HEK293 (cell line): ENCODE data around the gene FTSJ1.

Experiments used
- GLIS2 ChIP-seq: fragments of 450-650 bp; formaldehyde crosslinking; IDR thresholded peaks from 2 replicates; pipeline ENCODE4 v1.5.1; 2016; ENCODE audit warnings: missing biosample characterization, missing genetic modification characterization
- MEIS1 ChIP-seq: sonication (generic); formaldehyde crosslinking; IDR thresholded peaks from 2 replicates; pipeline ENCODE4 v1.8.1; 2022; ENCODE audit warnings: missing genetic modification reagents, mild to moderate bottlenecking, borderline replicate concordance
- ZBTB10 ChIP-seq: fragments of 450-650 bp; formaldehyde crosslinking; IDR thresholded peaks from 2 replicates; pipeline ENCODE4 v1.5.1; 2016; ENCODE audit warnings: missing biosample characterization, missing genetic modification characterization
- ZBTB20 ChIP-seq: fragments of 450-650 bp; formaldehyde crosslinking; IDR thresholded peaks from 2 replicates; pipeline ENCODE4 v1.5.1; 2016; ENCODE audit warnings: missing biosample characterization, missing genetic modification characterization
- ZIC2 ChIP-seq: fragments of 450-650 bp; formaldehyde crosslinking; IDR thresholded peaks from 2 replicates; pipeline ENCODE4 v1.5.1; 2016; ENCODE audit warnings: missing biosample characterization, missing genetic modification characterization
- ZNF174 ChIP-seq: fragments of 450-650 bp; formaldehyde crosslinking; IDR thresholded peaks from 2 replicates; pipeline ENCODE4 v1.5.0; 2017; ENCODE audit warnings: missing biosample characterization, mild to moderate bottlenecking, missing genetic modification characterization
- ZNF202 ChIP-seq: fragments of 450-650 bp; formaldehyde crosslinking; IDR thresholded peaks from 2 replicates; pipeline ENCODE4 v1.5.1; 2016; ENCODE audit warnings: missing biosample characterization, missing genetic modification characterization, borderline replicate concordance
- ZNF211 ChIP-seq: fragments of 450-650 bp; formaldehyde crosslinking; IDR thresholded peaks from 2 replicates; pipeline ENCODE4 v1.5.1; 2016; ENCODE audit warnings: low read depth, missing biosample characterization, missing genetic modification characterization
- ZNF23 ChIP-seq: fragments of 450-650 bp; formaldehyde crosslinking; IDR thresholded peaks from 2 replicates; pipeline ENCODE4 v1.5.1; 2016; ENCODE audit warnings: missing biosample characterization, missing genetic modification characterization, borderline replicate concordance
- ZNF24 ChIP-seq: fragments of 450-650 bp; formaldehyde crosslinking; IDR thresholded peaks from 2 replicates; pipeline ENCODE4 v1.5.1; 2016; ENCODE audit warnings: missing biosample characterization, missing genetic modification characterization
- ZNF248 ChIP-seq: fragments of 450-650 bp; formaldehyde crosslinking; IDR thresholded peaks from 2 replicates; pipeline ENCODE4 v1.5.1; 2017; ENCODE audit warnings: missing biosample characterization, missing genetic modification characterization
- ZNF302 ChIP-seq: fragments of 450-650 bp; formaldehyde crosslinking; IDR thresholded peaks from 2 replicates; pipeline ENCODE4 v1.5.1; 2016; ENCODE audit warnings: missing biosample characterization, missing genetic modification characterization, low read depth
- ZNF311 ChIP-seq: fragments of 450-650 bp; formaldehyde crosslinking; IDR thresholded peaks from 2 replicates; pipeline ENCODE4 v1.5.1; 2017; ENCODE audit warnings: missing biosample characterization, missing genetic modification characterization, borderline replicate concordance
- ZNF354C ChIP-seq: fragments of 450-650 bp; formaldehyde crosslinking; IDR thresholded peaks from 2 replicates; pipeline ENCODE4 v1.5.1; 2016; ENCODE audit warnings: missing biosample characterization, missing genetic modification characterization, low read depth, borderline replicate concordance
- ZNF37A ChIP-seq: fragments of 450-650 bp; IDR thresholded peaks from 2 replicates; pipeline ENCODE4 v1.5.1; 2018; ENCODE audit warnings: missing biosample characterization, missing genetic modification characterization
- ZNF391 ChIP-seq: fragments of 450-650 bp; formaldehyde crosslinking; IDR thresholded peaks from 2 replicates; pipeline ENCODE4 v1.5.1; 2016; ENCODE audit warnings: low read depth, missing biosample characterization, missing genetic modification characterization, borderline replicate concordance
- ZNF398 ChIP-seq: fragments of 450-650 bp; formaldehyde crosslinking; IDR thresholded peaks from 2 replicates; pipeline ENCODE4 v1.5.1; 2017; ENCODE audit warnings: missing biosample characterization, missing genetic modification characterization
- ZNF571 ChIP-seq: fragments of 450-650 bp; formaldehyde crosslinking; IDR thresholded peaks from 2 replicates; pipeline ENCODE4 v1.5.0; 2017; ENCODE audit warnings: missing biosample characterization, missing genetic modification characterization
- ZNF596 ChIP-seq: fragments of 450-650 bp; IDR thresholded peaks from 2 replicates; pipeline ENCODE4 v1.5.0; 2018; ENCODE audit warnings: missing biosample characterization, mild to moderate bottlenecking, missing genetic modification characterization, moderate library complexity
- ZNF610 ChIP-seq: fragments of 450-650 bp; formaldehyde crosslinking; IDR thresholded peaks from 2 replicates; pipeline ENCODE4 v1.5.1; 2016; ENCODE audit warnings: missing biosample characterization, missing genetic modification characterization, borderline replicate concordance
- ZSCAN5A ChIP-seq: fragments of 450-650 bp; formaldehyde crosslinking; IDR thresholded peaks from 2 replicates; pipeline ENCODE4 v1.5.1; 2016; ENCODE audit warnings: missing biosample characterization, missing genetic modification characterization
- TF ChIP-seq, protein P1 (sequence below): fragments of 450-650 bp; formaldehyde crosslinking; optimal IDR thresholded peaks from 2 replicates; pipeline ENCODE3; 2016; ENCODE audit warnings: missing biosample characterization, mild to moderate bottlenecking, missing genetic modification characterization
- TF ChIP-seq, protein P2 (sequence below): fragments of 450-650 bp; formaldehyde crosslinking; IDR thresholded peaks from 2 replicates; pipeline ENCODE4 v1.5.1; 2016; ENCODE audit warnings: missing biosample characterization, missing genetic modification characterization
- TF ChIP-seq, protein P3 (sequence below): fragments of 450-650 bp; IDR thresholded peaks from 2 replicates; pipeline ENCODE4 v1.5.1; 2018; ENCODE audit warnings: missing biosample characterization, missing genetic modification characterization
- TF ChIP-seq, protein P4 (sequence below): fragments of 450-650 bp; formaldehyde crosslinking; IDR thresholded peaks from 2 replicates; pipeline ENCODE4 v1.5.1; 2017; ENCODE audit warnings: missing biosample characterization, missing genetic modification characterization
- TF ChIP-seq, protein P5 (sequence below): fragments of 450-650 bp; formaldehyde crosslinking; IDR thresholded peaks from 2 replicates; pipeline ENCODE4 v1.5.1; 2016; ENCODE audit warnings: missing biosample characterization, missing genetic modification characterization

The FTSJ1 gene

DNA sequence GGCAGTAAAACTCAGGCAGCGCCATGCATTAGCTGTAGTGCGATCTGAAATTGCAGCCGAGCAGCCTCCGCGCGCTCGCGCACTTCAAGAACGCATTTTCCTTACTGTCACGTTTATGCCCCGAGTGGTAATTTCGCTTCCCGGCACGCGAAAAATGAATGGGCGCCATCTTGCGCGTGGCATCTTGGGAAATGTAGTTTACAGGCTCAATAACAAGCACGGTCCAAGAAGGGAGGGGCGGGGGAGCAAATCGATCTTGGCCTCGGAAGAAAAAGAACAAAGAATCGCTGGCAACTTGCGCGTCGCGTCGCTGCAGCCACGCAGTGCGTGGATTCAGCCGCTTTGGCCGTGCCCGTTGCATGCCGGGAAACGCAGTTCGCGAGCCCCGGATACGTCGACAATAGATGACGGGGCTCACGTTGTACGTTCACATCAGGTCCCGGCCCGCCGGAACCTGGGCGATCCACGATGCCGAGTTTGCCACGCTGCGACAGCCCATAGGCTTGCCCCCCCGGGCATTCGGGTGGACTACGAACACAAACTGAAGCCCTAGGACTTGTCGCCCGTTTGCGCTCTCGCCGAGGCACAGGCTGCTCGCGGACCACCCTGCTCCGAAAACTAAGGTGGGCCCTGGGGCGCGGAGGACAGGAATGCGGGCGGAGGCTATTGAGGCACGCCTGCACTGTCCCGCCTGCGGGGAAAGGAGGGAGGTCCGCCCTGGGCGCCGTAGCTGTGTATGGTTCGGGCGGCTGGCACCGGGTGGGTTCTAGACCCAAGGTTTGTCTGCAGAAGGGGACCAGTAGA lies at the start of gene FTSJ1 (continued):
- TF ChIP-seq ZNF311 (no peak), ZSCAN5A (no peak), ZIC2 (tag by site-specific recombination) (no peak), ZNF302 (tag by site-specific recombination) (no peak), ZNF37A (tag by site-specific recombination) (no peak), ZNF610 (tag by site-specific recombination) (peak; percentile 28; the same call in 1 of the 2 replicates), ZNF398 (tag by site-specific recombination) (peak; percentile 62; the same call in 1 of the 2 replicates), ZNF202 (tag by site-specific recombination) (no peak), ZNF391 (tag by site-specific recombination) (no peak), ZNF248 (no peak), ZNF174 (no peak), ZNF354C (tag by site-specific recombination) (no peak), ZNF23 (tag by site-specific recombination) (no peak), ZNF571 (tag by site-specific recombination) (no peak), GLIS2 (tag by site-specific recombination) (no peak; the same call in 1 of the 2 replicates), ZBTB20 (peak; percentile 92), ZNF24 (tag by site-specific recombination) (no peak), ZBTB10 (tag by site-specific recombination) (no peak), ZNF211 (tag by site-specific recombination) (no peak), ZNF596 (tag by site-specific recombination) (no peak), MEIS1 (CRISPR knock-in tag) (no peak)
- TF ChIP-seq, protein P1, sequence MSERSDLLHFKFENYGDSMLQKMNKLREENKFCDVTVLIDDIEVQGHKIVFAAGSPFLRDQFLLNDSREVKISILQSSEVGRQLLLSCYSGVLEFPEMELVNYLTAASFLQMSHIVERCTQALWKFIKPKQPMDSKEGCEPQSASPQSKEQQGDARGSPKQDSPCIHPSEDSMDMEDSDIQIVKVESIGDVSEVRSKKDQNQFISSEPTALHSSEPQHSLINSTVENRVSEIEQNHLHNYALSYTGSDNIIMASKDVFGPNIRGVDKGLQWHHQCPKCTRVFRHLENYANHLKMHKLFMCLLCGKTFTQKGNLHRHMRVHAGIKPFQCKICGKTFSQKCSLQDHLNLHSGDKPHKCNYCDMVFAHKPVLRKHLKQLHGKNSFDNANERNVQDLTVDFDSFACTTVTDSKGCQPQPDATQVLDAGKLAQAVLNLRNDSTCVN (tag by site-specific recombination), result peak; percentile 93
- TF ChIP-seq, protein P2, sequence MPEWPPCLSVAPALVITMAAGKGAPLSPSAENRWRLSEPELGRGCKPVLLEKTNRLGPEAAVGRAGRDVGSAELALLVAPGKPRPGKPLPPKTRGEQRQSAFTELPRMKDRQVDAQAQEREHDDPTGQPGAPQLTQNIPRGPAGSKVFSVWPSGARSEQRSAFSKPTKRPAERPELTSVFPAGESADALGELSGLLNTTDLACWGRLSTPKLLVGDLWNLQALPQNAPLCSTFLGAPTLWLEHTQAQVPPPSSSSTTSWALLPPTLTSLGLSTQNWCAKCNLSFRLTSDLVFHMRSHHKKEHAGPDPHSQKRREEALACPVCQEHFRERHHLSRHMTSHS (tag by site-specific recombination), result no peak
- TF ChIP-seq, protein P3, sequence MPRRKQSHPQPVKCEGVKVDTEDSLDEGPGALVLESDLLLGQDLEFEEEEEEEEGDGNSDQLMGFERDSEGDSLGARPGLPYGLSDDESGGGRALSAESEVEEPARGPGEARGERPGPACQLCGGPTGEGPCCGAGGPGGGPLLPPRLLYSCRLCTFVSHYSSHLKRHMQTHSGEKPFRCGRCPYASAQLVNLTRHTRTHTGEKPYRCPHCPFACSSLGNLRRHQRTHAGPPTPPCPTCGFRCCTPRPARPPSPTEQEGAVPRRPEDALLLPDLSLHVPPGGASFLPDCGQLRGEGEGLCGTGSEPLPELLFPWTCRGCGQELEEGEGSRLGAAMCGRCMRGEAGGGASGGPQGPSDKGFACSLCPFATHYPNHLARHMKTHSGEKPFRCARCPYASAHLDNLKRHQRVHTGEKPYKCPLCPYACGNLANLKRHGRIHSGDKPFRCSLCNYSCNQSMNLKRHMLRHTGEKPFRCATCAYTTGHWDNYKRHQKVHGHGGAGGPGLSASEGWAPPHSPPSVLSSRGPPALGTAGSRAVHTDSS (tag by site-specific recombination), result no peak
- TF ChIP-seq, protein P4, sequence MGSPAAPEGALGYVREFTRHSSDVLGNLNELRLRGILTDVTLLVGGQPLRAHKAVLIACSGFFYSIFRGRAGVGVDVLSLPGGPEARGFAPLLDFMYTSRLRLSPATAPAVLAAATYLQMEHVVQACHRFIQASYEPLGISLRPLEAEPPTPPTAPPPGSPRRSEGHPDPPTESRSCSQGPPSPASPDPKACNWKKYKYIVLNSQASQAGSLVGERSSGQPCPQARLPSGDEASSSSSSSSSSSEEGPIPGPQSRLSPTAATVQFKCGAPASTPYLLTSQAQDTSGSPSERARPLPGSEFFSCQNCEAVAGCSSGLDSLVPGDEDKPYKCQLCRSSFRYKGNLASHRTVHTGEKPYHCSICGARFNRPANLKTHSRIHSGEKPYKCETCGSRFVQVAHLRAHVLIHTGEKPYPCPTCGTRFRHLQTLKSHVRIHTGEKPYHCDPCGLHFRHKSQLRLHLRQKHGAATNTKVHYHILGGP, result no peak
- TF ChIP-seq, protein P5, sequence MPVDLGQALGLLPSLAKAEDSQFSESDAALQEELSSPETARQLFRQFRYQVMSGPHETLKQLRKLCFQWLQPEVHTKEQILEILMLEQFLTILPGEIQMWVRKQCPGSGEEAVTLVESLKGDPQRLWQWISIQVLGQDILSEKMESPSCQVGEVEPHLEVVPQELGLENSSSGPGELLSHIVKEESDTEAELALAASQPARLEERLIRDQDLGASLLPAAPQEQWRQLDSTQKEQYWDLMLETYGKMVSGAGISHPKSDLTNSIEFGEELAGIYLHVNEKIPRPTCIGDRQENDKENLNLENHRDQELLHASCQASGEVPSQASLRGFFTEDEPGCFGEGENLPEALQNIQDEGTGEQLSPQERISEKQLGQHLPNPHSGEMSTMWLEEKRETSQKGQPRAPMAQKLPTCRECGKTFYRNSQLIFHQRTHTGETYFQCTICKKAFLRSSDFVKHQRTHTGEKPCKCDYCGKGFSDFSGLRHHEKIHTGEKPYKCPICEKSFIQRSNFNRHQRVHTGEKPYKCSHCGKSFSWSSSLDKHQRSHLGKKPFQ, result no peak
